GM21529 (cell line): ENCODE measurements around the gene CKLF.
A peak's percentile ranks its signal among the peaks of the same experiment; 100 is the strongest.
"Not testable (repeated sequence)": the region's sequence is repeated elsewhere in the genome, so short reads cannot be mapped to it uniquely, and the experiment has no call there.

Experiments
- ATAC-seq: cut with Tn5 transposase; IDR thresholded peaks from one replicate; pipeline ENCODE4 v1.9.1; 2021; ENCODE audit not compliant: unreplicated experiment

Gene CKLF, protein sequence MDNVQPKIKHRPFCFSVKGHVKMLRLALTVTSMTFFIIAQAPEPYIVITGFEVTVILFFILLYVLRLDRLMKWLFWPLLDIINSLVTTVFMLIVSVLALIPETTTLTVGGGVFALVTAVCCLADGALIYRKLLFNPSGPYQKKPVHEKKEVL

DNA sequence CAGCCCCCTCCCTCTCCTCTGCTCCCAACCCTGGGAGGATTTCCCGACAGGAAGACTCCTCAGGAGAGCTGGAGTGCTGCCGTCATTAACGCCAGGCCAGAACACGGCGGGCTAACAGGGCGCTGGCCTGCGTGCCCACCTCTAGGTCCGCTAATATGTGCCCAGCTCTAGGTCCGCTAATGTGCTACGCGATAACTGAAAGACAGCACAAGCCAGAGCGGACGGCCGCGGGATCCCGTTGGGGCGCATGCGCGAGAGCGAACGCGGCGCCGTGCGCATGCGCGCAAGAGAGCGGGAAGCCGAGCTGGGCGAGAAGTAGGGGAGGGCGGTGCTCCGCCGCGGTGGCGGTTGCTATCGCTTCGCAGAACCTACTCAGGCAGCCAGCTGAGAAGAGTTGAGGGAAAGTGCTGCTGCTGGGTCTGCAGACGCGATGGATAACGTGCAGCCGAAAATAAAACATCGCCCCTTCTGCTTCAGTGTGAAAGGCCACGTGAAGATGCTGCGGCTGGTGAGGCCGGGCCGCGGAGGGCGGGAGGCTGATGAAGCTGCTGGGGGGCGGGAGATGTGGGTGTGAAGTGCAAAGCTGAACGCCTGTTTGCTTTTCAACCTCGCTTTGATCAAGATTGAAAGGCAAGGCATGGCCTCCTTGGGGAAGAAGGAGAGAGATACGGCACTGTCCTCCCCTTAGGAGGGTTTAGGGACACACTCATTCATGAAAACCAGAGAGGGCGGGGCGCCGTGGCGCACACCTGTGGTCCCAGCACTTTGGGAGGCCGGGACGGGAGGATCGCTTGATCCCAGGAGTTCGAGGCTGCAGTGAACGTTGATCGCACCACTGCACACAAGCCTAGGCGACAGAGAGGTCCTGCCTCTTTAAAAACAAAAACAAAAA lies at the start of gene CKLF:
Gene CKLF (plus strand): TSS at position 291 of the 892 bp plus-strand sequence. CDS start 140 bp downstream, at position 431.
- peak; percentile 78 for ATAC-seq

- ATAC-seq: no peak
Observed at GRCh38 chr16:66503030-66503429, 49.3 kb upstream of the CKLF start.

- ATAC-seq: no peak
Observed at GRCh38 chr16:66503612-66504011, 48.8 kb upstream of the CKLF start.

DNA sequence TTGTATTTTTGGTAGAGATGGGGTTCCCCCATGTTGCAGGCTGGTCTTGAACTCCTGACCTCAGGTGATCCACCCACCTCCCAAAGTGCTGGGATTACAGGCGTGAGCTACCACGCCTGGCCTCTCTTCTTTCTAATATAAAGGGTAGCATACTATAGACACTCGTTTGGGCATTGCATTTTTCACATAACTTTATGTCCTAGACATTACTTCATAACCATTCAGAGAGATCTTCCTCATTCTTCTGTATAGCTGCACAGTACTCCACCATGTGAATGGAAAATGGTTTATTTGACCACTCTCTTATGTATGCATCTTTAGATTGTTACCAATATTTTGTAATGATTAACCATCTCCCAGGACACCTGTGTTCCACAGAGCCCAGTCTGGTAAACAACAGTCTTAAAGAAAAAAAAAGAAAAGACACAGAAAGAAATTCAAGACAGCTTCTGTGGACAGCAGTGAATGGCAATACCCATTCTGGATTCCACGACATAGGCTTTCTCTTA lies 44.6 kb upstream of the CKLF start:
- ATAC-seq: no peak

DNA sequence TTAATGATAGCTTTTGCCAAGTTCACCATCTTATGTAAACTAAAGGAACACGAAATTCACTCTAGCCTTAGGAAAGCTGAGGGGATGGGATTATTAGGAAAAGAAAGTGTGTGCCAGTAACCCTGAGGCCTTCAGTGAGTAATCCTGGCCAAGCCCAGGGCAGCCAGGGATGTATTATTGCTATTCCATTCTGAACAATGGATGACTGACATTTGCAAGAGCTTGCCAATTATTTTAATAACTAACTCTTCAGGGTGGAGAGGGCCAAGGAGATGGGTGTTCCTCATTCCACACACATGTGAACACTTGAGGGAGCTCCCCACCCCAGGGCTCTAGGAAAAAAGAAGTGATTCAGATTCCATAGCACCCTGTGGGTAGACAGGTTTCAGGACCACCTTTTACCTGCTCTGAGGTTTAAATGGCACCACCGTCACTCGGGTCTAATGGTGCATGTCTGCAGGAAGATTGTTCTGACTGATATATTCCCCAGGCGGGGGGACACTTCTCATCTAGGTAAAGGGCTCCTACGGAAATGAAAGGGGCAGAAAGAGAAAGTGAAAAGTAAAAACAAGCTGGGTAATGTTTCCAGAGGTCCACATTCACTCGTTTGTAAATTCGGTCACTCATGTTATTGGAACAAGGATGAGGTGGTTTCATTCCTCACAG lies 44.0 kb upstream of the CKLF start:
- no peak for ATAC-seq

GRCh38 chr16:66508914-66509496 lies 43.4 kb upstream of the CKLF start:
- no peak for ATAC-seq

DNA sequence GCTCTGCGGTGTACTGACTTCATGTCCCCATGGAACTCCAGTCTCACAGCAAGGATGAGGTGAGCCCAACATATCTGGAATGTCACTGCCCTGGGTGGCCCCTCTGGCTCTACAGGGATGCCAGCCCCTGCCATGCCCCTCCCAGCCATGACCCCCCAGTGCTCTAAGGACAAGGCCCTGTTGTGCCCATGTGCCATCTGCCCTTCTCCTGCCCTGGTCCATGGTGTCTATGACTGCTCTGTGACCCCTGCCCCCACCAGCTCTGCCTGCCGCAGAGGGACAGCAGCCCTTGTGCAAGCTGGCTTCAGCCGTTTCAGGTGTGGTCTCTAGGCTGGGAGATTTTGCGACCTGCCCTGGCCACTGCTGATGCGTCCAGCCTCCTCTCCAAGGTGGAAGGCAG lies 42.8 kb upstream of the CKLF start:
- ATAC-seq: no peak

- no peak for ATAC-seq
Observed at GRCh38 chr16:66510298-66510697, 42.1 kb upstream of the CKLF start.

DNA sequence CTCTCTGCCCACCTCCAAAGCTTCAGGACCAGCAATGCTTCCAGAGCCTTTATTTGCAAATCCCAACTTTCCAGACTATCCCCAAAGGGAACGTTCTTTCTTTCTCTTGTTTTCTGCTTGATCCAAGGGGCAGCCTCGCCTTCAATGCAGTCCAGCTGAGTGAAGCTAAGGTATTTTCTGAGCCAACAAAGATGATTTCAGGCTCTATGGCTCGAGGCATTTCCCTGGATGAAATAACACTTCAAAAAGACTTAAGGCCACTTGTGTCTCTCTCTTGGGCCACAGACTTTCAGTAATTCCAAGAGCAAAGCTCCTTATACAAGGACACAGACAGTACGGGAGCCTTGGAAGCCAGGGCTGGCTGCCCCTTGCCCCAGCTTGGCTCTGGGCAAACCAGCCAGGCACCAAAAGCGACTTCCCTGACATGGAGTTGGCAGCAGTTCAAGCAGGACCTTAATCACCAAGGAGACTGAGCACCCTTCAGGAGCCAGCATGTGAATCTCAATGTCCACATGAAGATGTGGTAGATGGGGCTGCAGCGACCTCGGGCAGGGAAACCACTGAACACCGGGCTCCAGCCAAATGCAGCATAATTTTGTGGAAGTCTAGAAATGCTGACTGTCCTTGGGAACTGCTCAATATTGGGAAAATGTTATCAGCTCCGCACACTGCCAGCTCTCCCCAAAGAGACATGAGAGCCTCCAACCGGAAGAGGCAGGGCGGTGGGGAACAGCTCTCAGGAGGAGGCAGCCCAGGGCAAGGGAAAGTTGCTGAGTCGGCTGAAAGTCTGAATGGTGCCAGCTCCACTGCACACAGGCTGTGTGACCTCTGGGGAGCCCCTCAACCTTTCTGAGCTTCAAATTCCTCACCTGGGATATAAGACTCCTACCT lies 41.4 kb upstream of the CKLF start:
- ATAC-seq: no peak

GRCh38 chr16:66511602-66512271 lies 40.6 kb upstream of the CKLF start:
- no peak for ATAC-seq

- ATAC-seq: no peak
Observed at GRCh38 chr16:66512272-66513110, 39.9 kb upstream of the CKLF start.

DNA sequence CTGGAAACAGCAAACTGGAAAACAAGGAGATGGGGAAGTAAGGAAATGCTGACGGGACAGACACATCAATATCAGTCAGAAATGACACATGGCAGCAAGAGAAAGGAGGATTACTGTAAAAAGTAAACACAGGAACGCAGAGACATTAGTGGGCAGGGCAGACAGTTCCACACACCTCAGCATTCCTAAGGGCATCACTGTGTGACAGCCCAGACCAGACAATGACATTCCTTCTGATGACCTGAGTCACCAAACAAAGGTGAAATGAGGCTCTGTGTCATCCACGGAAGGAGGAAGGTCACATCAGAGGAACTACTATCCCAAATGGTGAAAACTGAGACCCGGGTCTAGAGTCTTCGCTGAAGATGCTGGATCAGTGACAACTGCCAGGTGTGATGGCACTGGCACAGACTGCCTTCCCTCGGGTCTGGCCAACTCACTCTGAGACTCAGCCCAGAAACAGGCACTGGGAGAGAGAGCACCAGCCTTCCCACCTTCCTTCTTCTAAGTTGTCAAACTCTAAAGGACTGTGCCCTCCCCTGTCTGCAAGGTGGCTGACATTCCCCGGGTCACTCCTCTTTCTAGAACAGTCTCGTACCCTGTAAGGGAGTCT lies 39.2 kb upstream of the CKLF start:
- no peak for ATAC-seq

- ATAC-seq: not testable (repeated sequence)
Observed at GRCh38 chr16:66514391-66514790, 38.0 kb upstream of the CKLF start.

GRCh38 chr16:66514980-66515595 lies 37.3 kb upstream of the CKLF start:
- ATAC-seq: not testable (repeated sequence)

DNA sequence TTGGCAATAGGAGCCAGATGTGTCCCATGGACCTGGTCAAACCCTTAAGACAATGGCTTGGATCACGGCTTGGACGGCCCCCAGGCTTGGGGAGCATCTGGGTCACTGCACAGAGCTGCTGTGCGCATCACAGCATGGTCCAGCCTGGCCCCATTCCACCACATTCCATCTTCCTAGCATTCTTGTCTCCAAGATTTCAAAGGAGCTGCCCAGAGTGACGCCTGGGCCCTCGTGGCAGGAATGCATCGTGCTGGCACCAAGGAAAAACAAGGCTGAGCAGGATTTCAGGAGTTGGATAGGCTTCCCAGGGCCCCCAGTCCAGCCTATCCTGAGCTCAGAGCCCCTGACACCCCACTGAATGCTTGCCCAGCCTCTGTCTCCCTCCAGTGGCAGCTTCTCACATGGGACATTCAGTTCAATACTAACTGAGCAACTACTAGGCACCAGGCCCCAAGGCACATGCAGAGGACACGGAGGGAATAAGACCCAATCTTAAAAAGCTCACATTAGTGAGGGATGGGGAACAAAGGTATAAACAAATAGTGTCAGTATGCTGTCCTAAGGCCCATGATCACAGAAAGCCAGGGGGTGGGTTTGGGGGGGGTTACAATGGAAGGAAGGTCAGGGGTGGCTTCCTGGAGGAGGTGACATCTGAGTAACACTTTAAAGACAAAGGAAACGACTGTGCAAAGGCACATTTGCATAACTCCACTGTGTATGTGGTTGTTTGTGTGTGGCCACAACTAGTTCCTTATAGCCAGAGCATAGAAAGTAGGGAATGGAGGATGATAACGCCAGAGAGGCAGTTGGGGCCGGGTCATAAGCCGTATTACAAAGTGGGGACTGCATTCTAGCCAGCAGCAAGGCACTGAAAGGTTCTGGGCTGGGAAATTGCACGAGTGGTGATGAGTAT lies 36.5 kb upstream of the CKLF start:
- peak; percentile 1 for ATAC-seq

DNA sequence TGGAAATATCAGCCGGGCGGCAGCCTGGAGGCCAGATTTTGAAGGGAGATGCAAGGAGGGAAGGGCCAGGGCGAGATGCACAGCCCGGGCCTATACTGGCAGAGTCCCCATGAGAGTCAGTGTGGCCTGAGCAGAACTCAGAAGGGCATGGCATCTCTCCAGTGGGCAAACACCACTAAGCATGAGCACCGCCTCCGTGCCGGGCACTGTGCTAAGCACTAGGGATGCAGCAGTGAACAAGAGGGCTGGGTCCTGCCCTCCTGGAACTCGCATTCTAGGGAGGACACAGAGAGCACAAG lies 35.9 kb upstream of the CKLF start:
- ATAC-seq: no peak
